Measurements from ENCODE around the gene PKD1.

DNA sequence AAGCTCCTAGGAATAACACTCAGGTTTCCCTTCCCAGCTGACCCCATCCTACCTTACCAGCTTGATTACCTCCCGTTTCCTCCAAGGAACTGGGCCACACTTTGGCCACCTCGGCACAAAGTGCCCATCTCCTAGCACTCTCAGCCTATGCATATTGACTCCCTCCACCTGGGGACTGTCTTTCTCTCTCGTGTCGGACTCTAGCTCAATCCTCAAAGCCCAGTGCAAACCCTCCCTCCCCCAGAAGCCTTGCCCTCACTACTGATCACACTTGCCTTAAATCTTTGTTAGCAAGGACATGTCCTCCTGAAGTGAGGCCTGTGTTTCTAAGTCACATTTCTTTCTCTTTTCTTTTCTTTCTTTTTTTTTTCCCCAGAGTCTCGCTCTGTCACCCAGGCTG, 10.1 kb upstream of the PKD1 start:
- no peak for TF ChIP-seq POLR2AphosphoS5 (IDR thresholded peaks at IDR 0.05)
- TF ChIP-seq, protein P1, sequence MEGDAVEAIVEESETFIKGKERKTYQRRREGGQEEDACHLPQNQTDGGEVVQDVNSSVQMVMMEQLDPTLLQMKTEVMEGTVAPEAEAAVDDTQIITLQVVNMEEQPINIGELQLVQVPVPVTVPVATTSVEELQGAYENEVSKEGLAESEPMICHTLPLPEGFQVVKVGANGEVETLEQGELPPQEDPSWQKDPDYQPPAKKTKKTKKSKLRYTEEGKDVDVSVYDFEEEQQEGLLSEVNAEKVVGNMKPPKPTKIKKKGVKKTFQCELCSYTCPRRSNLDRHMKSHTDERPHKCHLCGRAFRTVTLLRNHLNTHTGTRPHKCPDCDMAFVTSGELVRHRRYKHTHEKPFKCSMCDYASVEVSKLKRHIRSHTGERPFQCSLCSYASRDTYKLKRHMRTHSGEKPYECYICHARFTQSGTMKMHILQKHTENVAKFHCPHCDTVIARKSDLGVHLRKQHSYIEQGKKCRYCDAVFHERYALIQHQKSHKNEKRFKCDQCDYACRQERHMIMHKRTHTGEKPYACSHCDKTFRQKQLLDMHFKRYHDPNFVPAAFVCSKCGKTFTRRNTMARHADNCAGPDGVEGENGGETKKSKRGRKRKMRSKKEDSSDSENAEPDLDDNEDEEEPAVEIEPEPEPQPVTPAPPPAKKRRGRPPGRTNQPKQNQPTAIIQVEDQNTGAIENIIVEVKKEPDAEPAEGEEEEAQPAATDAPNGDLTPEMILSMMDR (IDR thresholded peaks at IDR 0.05) = no peak
